ENCODE data around the gene EHMT1. TPM values are rescaled to one million over a fixed set of nuclear protein-coding genes. Genes with fewer than 3 reads are reported as not detected.

The EHMT1 gene
- 10 to 100 TPM; 38.6 to 77.8 (median 54.3) TPM for total RNA-seq

- H3K36me3 ChIP-seq = peaks cover 0 to 33% of the 10 kb centered on the region in 2 donors
- H3K27me3 ChIP-seq = no peaks in the 10 kb centered on the region
- peak within 1 kb of the TSS; percentile 77 to 100 (median 96) for H3K4me3 ChIP-seq
- in situ Hi-C loops (cut with MboI; ENCODE audit: low sequenced_read_pairs in 4 of 4) (no loop called here), intact Hi-C loops (cut with DNase I; ENCODE audit: low total_unique reads) (loop anchor here (1.0 to 2.0 kb wide), 3 partner anchors 13 to 40 kb away; partner anchors contain the start of genes ARRDC1, DPH7 and ZMYND19)
- H3K9me3 ChIP-seq = no peaks in the 10 kb centered on the region
- TF ChIP-seq CTCF (IDR thresholded peaks at IDR 0.05 in 4 of 5, conservative IDR thresholded peaks at IDR 0.05 in 1 of 5) = peak in 2 of 5 experiments; percentile 12 to 17
- peak; percentile 72 to 74 for TF ChIP-seq POLR2A (IDR thresholded peaks at IDR 0.05)
- peaks cover 39 to 41% of the 10 kb centered on the region in 2 donors for H3K4me1 ChIP-seq
- peak; percentile 66 to 82 for DNase-seq
- peak; percentile 88 to 91 for ATAC-seq
- H3K27ac ChIP-seq = peak within 1 kb of the TSS; percentile 90 to 99 (median 92)
Measured at GRCh38 chr9:137618105-137619067, at the start of gene EHMT1. EHMT1 (plus strand) TSS chr9:137619005; CDS start chr9:137619029, 24 bp downstream.

- intact Hi-C loops (cut with DNase I; ENCODE audit: low total_unique reads) = no loop called here
Measured at GRCh38 chr9:137569609-137570203, 49.1 kb upstream of the EHMT1 start.

GRCh38 chr9:137570566-137570965, 48.2 kb upstream of the EHMT1 start:
- Histone ChIP-seq H3K27ac (no peak overlapping the region), H3K9me3 (no peaks in the 10 kb centered on the region), H3K27me3 (no peaks in the 10 kb centered on the region), H3K4me3 (no peak overlapping the region), H3K36me3 (peaks cover 0 to 38% of the 10 kb centered on the region in 2 donors), H3K4me1 (peaks cover 4 to 6% of the 10 kb centered on the region in 2 donors)
- no peak for DNase-seq
- TF ChIP-seq POLR2A (IDR thresholded peaks at IDR 0.05) = no peak
- no peak for TF ChIP-seq CTCF (IDR thresholded peaks at IDR 0.05 in 4 of 5, conservative IDR thresholded peaks at IDR 0.05 in 1 of 5)
- no peak for ATAC-seq
- in situ Hi-C loops (cut with MboI; ENCODE audit: low sequenced_read_pairs in 4 of 4) = no loop called here
- intact Hi-C loops (cut with DNase I; ENCODE audit: low total_unique reads) = no loop called here

More at GRCh38 chr9:137569609-137570203, 49.1 kb upstream of the EHMT1 start:
- no peak overlapping the region for H3K27ac ChIP-seq
- ATAC-seq (no peak), DNase-seq (no peak)
- no peaks in the 10 kb centered on the region for H3K9me3 ChIP-seq
- in situ Hi-C loops (cut with MboI; ENCODE audit: low sequenced_read_pairs in 4 of 4) = no loop called here
- H3K4me1 ChIP-seq = no peaks in the 10 kb centered on the region
- H3K36me3 ChIP-seq = peaks cover 0 to 33% of the 10 kb centered on the region in 2 donors
- no peaks in the 10 kb centered on the region for H3K27me3 ChIP-seq
- H3K4me3 ChIP-seq = no peak overlapping the region
- TF ChIP-seq CTCF (IDR thresholded peaks at IDR 0.05 in 4 of 5, conservative IDR thresholded peaks at IDR 0.05 in 1 of 5) (no peak), POLR2A (IDR thresholded peaks at IDR 0.05) (no peak)

- Histone ChIP-seq H3K4me3 (no peak overlapping the region), H3K4me1 (peaks cover 29 to 32% of the 10 kb centered on the region in 2 donors), H3K27ac (no peak overlapping the region), H3K36me3 (peaks cover 0 to 46% of the 10 kb centered on the region in 2 donors), H3K9me3 (no peaks in the 10 kb centered on the region), H3K27me3 (no peaks in the 10 kb centered on the region)
- DNase-seq = no peak
- no peak for TF ChIP-seq CTCF (IDR thresholded peaks at IDR 0.05 in 4 of 5, conservative IDR thresholded peaks at IDR 0.05 in 1 of 5)
- no peak for TF ChIP-seq POLR2A (IDR thresholded peaks at IDR 0.05)
- in situ Hi-C loops (cut with MboI; ENCODE audit: low sequenced_read_pairs in 4 of 4) = no loop called here
- intact Hi-C loops (cut with DNase I; ENCODE audit: low total_unique reads) = no loop called here
- ATAC-seq = no peak
Measured at GRCh38 chr9:137574192-137574591, 44.6 kb upstream of the EHMT1 start.
